Endothelial cell (in vitro differentiated cells): ENCODE results near the gene PTTG1IP. TPM values are rescaled to one million over a fixed set of nuclear protein-coding genes. Genes with fewer than 3 reads are reported as not detected.
A peak's percentile ranks its signal among the peaks of the same experiment; 100 is the strongest.

ENCODE experiments used
- DNase-seq: peaks from one replicate; pipeline ENCODE4 v3.0.0; 2021; ENCODE audit warnings: low spot score
- H3K27ac Mint-ChIP-seq: one replicate; pipeline ENCODE4 v1.8.0; 2021; ENCODE audit warnings: mixed read lengths, inconsistent platforms; ENCODE audit not compliant: unreplicated experiment
- H3K27me3 Mint-ChIP-seq: one replicate; pipeline ENCODE4 v1.8.0; 2021; ENCODE audit warnings: mild to moderate bottlenecking, moderate library complexity, mixed read lengths, inconsistent platforms; ENCODE audit not compliant: unreplicated experiment
- H3K36me3 Mint-ChIP-seq: one replicate; pipeline ENCODE4 v1.8.0; 2021; ENCODE audit warnings: mild to moderate bottlenecking, low read depth, mixed read lengths, inconsistent platforms; ENCODE audit not compliant: unreplicated experiment
- H3K4me1 Mint-ChIP-seq: one replicate; pipeline ENCODE4 v1.8.0; 2021; ENCODE audit warnings: mild to moderate bottlenecking, mixed read lengths, inconsistent platforms; ENCODE audit not compliant: unreplicated experiment
- H3K4me3 Mint-ChIP-seq: one replicate; pipeline ENCODE4 v1.8.0; 2021; ENCODE audit warnings: mild to moderate bottlenecking, mixed read lengths, inconsistent platforms; ENCODE audit not compliant: unreplicated experiment
- H3K9me3 Mint-ChIP-seq: one replicate; pipeline ENCODE4 v1.8.0; 2021; ENCODE audit warnings: mixed read lengths, inconsistent platforms; ENCODE audit not compliant: unreplicated experiment
- total RNA-seq: library from RNA; stranded (reverse); fragmentation: NEBNext Ultra II Directional; extraction: Animal tissue kit (Norgen Biotek cat#: 25700); gene quantifications from one replicate; pipeline ENCODE4 v1.2.1, GENCODE V29; 2021; ENCODE audit not compliant: unreplicated experiment
- TF ChIP-seq, protein P1 (sequence below): fragments of 200-600 bp; sonication (generic); IDR thresholded peaks from one replicate; pipeline ENCODE4 v1.5.0; 2021; ENCODE audit warnings: antibody characterized with exemption; ENCODE audit not compliant: unreplicated experiment

Gene PTTG1IP
- total RNA-seq, 1 donor from 2014 or later, result 223 TPM

DNA sequence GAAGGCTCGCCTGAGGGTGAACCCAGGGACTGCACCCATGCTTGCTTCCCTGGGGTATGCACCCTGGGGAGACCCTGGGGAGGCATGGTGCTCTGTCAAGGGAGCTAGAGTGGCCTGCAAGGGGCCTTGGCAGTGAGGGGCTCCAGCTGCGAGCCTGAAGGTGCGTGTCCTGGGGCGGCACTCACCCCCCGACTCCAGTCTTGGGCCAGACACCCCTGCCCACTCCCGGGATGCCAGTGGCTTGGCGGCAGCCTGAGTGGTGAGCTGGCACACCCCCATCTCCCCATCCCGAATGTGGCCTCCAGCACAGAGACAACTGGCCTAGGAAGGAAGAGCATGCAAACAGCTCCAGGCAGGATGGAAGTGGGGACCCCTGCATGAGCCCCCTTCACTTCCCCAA, 58.3 kb downstream of the PTTG1IP start:
- TF ChIP-seq, protein P1, sequence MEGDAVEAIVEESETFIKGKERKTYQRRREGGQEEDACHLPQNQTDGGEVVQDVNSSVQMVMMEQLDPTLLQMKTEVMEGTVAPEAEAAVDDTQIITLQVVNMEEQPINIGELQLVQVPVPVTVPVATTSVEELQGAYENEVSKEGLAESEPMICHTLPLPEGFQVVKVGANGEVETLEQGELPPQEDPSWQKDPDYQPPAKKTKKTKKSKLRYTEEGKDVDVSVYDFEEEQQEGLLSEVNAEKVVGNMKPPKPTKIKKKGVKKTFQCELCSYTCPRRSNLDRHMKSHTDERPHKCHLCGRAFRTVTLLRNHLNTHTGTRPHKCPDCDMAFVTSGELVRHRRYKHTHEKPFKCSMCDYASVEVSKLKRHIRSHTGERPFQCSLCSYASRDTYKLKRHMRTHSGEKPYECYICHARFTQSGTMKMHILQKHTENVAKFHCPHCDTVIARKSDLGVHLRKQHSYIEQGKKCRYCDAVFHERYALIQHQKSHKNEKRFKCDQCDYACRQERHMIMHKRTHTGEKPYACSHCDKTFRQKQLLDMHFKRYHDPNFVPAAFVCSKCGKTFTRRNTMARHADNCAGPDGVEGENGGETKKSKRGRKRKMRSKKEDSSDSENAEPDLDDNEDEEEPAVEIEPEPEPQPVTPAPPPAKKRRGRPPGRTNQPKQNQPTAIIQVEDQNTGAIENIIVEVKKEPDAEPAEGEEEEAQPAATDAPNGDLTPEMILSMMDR, result no peak
- H3K27me3 Mint-ChIP-seq, result peaks cover 3% of the 10 kb centered on the region
- H3K4me3 Mint-ChIP-seq, result no peak overlapping the region
- H3K4me1 Mint-ChIP-seq, result peaks cover 8% of the 10 kb centered on the region
- DNase-seq, result no peak
- no peak overlapping the region for H3K27ac Mint-ChIP-seq
- H3K9me3 Mint-ChIP-seq, result peaks cover 7% of the 10 kb centered on the region
- peaks cover 15% of the 10 kb centered on the region for H3K36me3 Mint-ChIP-seq

DNA sequence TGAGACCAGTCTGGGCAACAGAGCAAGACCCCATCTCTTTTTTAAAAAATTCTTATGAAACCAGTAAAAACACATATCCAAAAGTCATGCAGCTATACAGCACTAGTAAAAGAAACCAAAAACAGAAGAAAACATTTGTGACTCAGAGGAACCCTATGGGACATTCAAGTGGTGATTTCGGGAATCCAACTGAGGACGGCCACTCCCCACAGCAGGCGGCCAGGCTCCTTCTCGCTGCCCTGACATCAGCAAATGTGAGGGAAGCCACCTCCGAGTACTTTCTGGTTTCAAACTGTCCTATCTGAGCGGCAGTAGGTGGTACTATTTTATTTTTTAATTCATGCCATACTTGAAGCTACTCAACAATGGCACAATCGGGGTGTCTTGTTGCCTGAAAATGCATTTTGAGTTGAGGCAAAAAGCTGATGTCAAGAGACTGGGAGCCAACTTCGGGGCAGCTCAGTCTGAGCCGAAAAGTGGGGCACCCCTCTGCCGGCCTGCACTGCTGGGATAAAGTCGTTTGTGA, 58.9 kb downstream of the PTTG1IP start:
- peaks cover 3% of the 10 kb centered on the region for H3K9me3 Mint-ChIP-seq
- peaks cover 8% of the 10 kb centered on the region for H3K4me1 Mint-ChIP-seq
- DNase-seq, result no peak
- TF ChIP-seq, protein P1, result no peak
- peaks cover 3% of the 10 kb centered on the region for H3K27me3 Mint-ChIP-seq
- H3K4me3 Mint-ChIP-seq, result no peak overlapping the region
- H3K27ac Mint-ChIP-seq, result no peak overlapping the region
- H3K36me3 Mint-ChIP-seq, result peaks cover 16% of the 10 kb centered on the region

DNA sequence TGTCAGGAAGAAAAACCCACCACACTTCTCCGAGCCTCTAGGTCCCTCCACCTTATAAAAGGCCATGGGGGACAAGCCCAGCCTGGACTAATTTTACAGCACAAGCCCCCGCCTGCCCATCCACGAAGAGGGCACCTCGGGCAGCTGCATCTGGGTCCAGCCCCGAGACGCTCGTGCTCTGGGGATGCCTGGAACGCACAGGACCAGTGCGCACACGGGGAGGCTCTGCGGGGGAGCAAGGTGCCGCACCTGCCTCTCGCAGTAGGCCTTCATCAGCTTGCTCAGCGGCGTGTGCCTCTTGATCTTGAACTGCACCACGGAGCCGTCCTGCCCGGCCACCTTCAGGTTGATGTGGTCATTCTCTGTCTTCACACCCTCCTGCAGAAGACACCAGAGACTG, 59.8 kb downstream of the PTTG1IP start:
- Mint-ChIP-seq H3K27me3 (no peaks in the 10 kb centered on the region), H3K9me3 (no peaks in the 10 kb centered on the region), H3K4me3 (no peak overlapping the region), H3K36me3 (peaks cover 22% of the 10 kb centered on the region), H3K27ac (no peak overlapping the region), H3K4me1 (peaks cover 8% of the 10 kb centered on the region)
- DNase-seq, result no peak
- TF ChIP-seq, protein P1, result no peak

DNA sequence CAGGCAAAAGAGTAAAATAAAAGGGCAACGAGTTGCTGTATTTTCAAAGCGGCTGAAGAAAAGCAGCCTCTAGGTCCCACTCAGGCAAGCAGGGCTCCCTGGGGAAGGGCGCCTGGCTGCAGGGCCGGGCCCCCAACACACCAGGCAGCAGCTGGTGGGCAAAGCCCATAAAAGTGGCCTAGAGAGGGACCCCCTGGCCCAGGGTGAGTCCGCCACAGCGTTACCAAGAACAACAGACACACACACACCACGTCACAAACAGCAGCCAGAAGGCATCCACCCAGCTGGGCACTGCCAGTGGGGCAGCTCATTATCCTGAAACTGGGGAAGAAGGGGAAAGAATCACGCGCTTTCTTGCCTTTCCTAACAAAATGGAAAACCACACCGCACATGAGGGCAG, 60.3 kb downstream of the PTTG1IP start:
- H3K27me3 Mint-ChIP-seq, result no peaks in the 10 kb centered on the region
- no peak for DNase-seq
- no peak overlapping the region for H3K27ac Mint-ChIP-seq
- no peaks in the 10 kb centered on the region for H3K9me3 Mint-ChIP-seq
- no peak overlapping the region for H3K4me3 Mint-ChIP-seq
- peaks cover 22% of the 10 kb centered on the region for H3K36me3 Mint-ChIP-seq
- TF ChIP-seq, protein P1, result no peak
- peaks cover 8% of the 10 kb centered on the region for H3K4me1 Mint-ChIP-seq

DNA sequence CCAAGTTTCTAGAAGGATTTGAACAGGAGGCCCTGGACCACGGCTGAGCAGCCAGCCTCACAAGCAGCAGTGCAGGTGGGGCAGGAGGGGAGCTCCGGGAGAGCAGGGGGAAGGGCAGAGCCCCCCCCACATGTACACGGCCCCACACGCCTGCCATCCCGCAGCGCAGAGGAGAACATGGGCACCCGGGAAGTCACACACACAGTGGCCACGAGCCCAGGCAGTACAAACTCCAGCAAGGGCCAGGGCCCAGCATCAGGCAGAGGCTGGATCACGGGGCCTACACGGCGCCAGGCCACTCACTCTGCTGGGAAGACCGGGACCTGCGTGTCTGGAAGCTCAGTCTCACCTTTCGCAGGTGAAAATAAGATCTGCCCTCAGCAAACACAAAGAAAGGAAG, 60.9 kb downstream of the PTTG1IP start:
- Mint-ChIP-seq H3K27ac (peak overlapping the region; percentile 42), H3K27me3 (no peaks in the 10 kb centered on the region), H3K9me3 (no peaks in the 10 kb centered on the region), H3K4me1 (peaks cover 8% of the 10 kb centered on the region), H3K36me3 (peaks cover 22% of the 10 kb centered on the region), H3K4me3 (no peak overlapping the region)
- TF ChIP-seq, protein P1, result no peak
- no peak for DNase-seq
